D721Med (cell line): ENCODE results near the gene MB21D2.

ENCODE experiments used
- DNase-seq: peaks from one replicate; pipeline ENCODE4 v3.0.0; 2011; ENCODE audit warnings: low spot score; ENCODE audit not compliant: insufficient read length
- FAIRE-seq: peaks from 2 replicates; lab custom pipeline; 2011; peaks lifted over from hg19 to GRCh38; lab: Jason Lieb, UNC
- CTCF ChIP-seq: IDR thresholded peaks from 2 replicates; pipeline ENCODE4 v1.5.1; 2012; ENCODE audit warnings: mild to moderate bottlenecking, control low read depth; ENCODE audit not compliant: insufficient read depth; ENCODE audit errors: missing control alignments

The MB21D2 gene

DNA sequence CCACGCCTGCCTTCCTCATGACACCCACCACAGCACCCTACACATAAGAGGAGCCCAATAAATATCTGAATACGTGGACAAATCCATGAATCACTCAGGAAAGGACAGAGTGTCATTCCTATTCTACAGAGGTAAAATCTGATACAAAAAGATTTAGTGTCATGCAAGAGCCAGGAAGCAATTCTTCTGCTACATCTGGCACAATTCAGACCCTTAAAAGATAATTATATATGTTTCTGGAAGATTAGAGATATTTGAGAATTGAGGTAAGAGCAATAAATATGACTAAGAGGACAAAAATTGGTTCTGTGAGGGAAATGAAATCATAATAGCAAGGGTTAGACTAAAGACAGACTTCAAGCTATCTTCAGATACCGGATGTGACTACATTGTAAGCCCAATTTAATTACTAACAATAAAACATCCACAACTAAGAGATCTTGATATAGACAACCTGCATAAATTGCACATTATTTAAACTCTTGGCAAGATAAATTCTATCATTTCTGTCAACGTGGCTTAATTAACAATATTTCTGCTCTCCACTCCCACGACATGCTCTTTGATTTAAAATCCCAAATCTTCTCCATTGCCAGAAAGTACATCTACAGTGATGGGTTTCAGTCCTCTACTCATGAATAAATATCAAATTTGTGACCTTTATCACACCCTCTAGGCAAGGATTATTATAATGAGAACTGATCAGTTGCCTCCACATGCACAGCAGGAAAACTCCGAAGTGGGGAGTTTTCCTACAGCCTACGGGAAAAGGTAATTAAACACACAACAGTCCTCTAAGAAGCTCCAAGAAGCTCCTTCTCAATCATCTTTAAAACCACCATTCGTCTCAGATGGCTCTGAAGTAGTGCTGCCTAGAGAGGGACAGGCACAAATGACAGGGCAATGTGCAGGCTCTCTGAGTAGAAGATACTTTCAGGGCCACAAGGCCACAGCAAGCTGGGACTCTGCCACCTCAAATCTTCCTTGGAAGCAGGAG is 32.6 kb downstream of the MB21D2 start:
- DNase-seq (no peak), FAIRE-seq (no peak)
- no peak for TF ChIP-seq CTCF

- no peak for TF ChIP-seq CTCF
- no peak for DNase-seq
These were observed 34.1 kb downstream of the MB21D2 start for GRCh38 chr3:192883512-192883911.

DNA sequence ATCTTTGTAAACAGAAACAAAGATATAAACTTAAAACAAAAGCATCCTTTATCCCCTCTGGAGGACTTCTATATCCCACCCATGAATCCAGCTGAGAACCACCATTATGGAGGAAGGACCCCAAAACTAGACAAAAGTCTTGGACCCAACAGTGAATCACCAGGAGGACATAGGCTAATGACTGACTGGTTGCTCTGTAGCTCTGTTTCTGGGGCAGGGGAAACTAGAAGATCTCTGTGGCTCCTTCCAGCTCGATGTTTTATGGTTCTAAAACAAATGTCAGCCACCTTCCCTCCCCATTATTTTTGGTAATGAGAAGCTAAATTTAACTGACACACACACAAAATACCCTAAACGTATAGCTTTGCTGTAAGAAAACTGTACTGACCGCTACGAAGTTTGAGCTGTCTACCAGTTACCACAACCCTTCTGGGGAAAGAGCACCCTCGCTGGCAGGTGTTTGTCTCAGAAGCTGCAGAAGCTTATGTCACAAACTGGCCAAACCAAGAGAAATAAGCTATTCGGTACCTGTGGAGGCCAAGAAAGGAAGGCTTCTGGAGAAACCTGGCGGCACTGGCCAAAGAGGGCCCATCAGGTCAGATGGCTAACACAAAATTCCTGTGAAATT is 36.4 kb downstream of the MB21D2 start:
- DNase-seq = no peak
- TF ChIP-seq CTCF = no peak
- FAIRE-seq = no peak

More at GRCh38 chr3:192883512-192883911, 34.1 kb downstream of the MB21D2 start:
- FAIRE-seq = no peak

- no peak for TF ChIP-seq CTCF
- DNase-seq (no peak), FAIRE-seq (no peak)
These were observed 37.3 kb downstream of the MB21D2 start for GRCh38 chr3:192880313-192880712.

DNA sequence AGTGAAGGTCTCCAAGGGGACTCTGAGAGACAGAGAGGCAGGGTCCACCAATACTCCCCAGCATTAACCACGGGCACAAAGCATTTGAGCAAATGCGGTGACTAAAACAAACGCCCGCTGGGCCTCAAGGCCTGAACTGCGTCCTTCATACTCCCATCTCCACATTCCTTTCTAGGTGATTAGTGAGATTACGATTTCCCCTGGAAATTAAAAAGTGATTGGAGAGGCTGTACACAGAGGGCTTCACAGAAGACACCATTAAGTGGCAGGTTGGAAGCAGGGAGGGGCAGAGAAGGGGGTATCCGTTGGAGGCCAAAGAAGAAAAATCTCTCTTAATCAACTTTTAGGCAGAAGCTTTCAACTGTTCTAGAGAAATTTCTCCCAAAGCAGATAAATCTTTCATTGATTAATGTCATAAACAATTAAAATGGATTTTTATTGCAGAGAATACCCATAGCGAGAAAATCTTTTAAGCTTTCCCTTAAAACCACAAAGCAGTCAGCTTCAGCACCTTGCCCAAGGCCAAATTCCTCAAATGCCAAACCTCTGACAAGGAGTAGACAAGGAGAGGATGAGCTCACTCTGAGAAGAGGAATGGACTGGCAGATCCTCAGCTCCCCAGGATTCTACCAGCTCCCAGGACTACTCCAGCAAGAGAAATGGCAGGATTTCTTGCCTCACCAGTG is 38.2 kb downstream of the MB21D2 start:
- DNase-seq = no peak
- no peak for FAIRE-seq
- TF ChIP-seq CTCF = no peak

DNA sequence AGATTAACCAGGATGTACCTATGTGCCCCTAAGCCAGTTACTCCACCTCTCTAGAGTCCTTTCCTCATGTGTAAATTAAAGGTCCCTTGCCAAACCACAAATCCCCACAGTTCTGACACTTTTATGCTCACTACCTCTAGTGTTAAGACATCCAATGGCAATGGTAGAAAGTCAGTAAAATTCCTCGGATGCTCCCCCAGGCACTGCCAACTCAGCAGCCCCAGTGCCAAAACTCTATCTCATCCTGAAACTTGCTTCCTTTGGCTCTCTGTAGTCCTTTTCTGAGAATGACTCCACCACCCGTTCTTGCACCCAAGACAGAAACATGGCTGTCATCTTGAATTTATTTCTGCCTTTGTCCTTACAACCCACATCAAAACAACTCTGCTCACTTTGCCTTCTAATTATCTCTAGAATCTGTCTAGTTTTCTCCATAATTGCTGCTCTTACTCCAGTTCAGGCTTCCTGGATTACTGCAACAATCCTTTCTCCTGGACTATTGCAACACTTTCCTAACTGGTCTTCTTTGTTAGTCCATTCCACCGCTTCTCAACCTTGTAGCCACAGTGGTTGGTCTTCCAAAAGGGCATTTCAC is 41.6 kb downstream of the MB21D2 start:
- FAIRE-seq (no peak), DNase-seq (no peak)
- no peak for TF ChIP-seq CTCF
